Cardiac septum (tissue), 1 donor: ENCODE data around the gene CNN1. TPM values are rescaled to one million over a fixed set of nuclear protein-coding genes. Genes with fewer than 3 reads are reported as not detected.
A peak's percentile ranks its signal among the peaks of the same experiment; 100 is the strongest.
"Not testable (repeated sequence)": the region's sequence is repeated elsewhere in the genome, so short reads cannot be mapped to it uniquely, and the experiment has no call there.

Source experiments
- DNase-seq: peaks from one replicate; pipeline ENCODE4 v3.0.0-alpha.2; 2020; ENCODE audit warnings: low spot score
- intact Hi-C: fragments of 100-400 bp; cut with DNase I; formaldehyde crosslinking; loops from one replicate; pipeline ENCODE4 v1.14.0; 2022
- microRNA-seq: library from miRNA; unstranded; fragments of <30 nt; microRNA quantifications from one replicate; pipeline ENCODE4 v1.2.0, GENCODE V29; 2020
- total RNA-seq: library from RNA; stranded (reverse); fragmentation: NEBNext Ultra II Directional; extraction: Animal tissue kit (Norgen Biotek cat#: 25700); gene quantifications from one replicate; pipeline ENCODE4 v1.2.1, GENCODE V29; 2021
- donor health status: DM: no; HTN: no; CAD: no.

Gene CNN1
- total RNA-seq, 1 donor from 2014 or later, result 236 TPM

- DNase-seq, result no peak
- intact Hi-C loops, result loop anchor here (5.0 to 10.0 kb wide), 2 partner anchors 91 to 293 kb away; partner anchors contain the start of gene TSPAN16
These were observed 49.5 kb downstream of the CNN1 start for GRCh38 chr19:11587975-11588631.

GRCh38 chr19:11594084-11594483 is 55.4 kb downstream of the CNN1 start:
- intact Hi-C loops, result no loop called here
- no peak for DNase-seq

GRCh38 chr19:11596156-11596555 is 57.5 kb downstream of the CNN1 start:
- intact Hi-C loops, result no loop called here
- DNase-seq, result no peak

- DNase-seq, result peak; percentile 99
- intact Hi-C loops, result no loop called here
These were observed 58.8 kb downstream of the CNN1 start, which contains the start of gene ZNF627 for GRCh38 chr19:11597202-11598102. Gene ZNF627 (plus strand): TSS chr19:11597483. CDS start chr19:11597628, 145 bp downstream.

GRCh38 chr19:11598103-11598483 is 59.4 kb downstream of the CNN1 start:
- no peak for DNase-seq
- intact Hi-C loops, result no loop called here

- intact Hi-C loops, result no loop called here
- DNase-seq, result no peak
These were observed 60.1 kb downstream of the CNN1 start for GRCh38 chr19:11598746-11599145.

GRCh38 chr19:11599704-11600103 is 61.1 kb downstream of the CNN1 start:
- intact Hi-C loops, DNase-seq: not testable (repeated sequence)

Small RNA genes lying within 50 kb of the gene (microRNA-seq; reads per million reads assigned to microRNA genes)
- gene MIR7974, result not detected

Other genes starting within 250 kb of the CNN1 start
- not detected for gene TSPAN16, start 242.7 kb upstream of the CNN1 start, total RNA-seq
- 7.4 TPM for gene RAB3D, start 199.2 kb upstream of the CNN1 start, total RNA-seq
- 75.7 TPM for gene TMEM205, start 192.6 kb upstream of the CNN1 start, total RNA-seq
- gene CCDC159, start 192.3 kb upstream of the CNN1 start, total RNA-seq, result 24.2 TPM
- gene PLPPR2, start 183.4 kb upstream of the CNN1 start, total RNA-seq, result 19.3 TPM
- 1.3 TPM for gene SWSAP1, start 164.2 kb upstream of the CNN1 start, total RNA-seq
- gene EPOR, start 154.5 kb upstream of the CNN1 start, total RNA-seq, result 5.6 TPM
- gene RGL3, start 119.5 kb upstream of the CNN1 start, total RNA-seq, result 5.8 TPM
- 0.43 TPM for gene ODAD3, start 103.7 kb upstream of the CNN1 start, total RNA-seq
- gene PRKCSH, start 103.2 kb upstream of the CNN1 start, total RNA-seq, result 100 TPM
- 0.89 TPM for gene ELAVL3, start 57.8 kb upstream of the CNN1 start, total RNA-seq
- 5.3 TPM for gene ZNF653, start 33.0 kb upstream of the CNN1 start, total RNA-seq
- gene ECSIT, start 9.7 kb upstream of the CNN1 start, total RNA-seq, result 92.9 TPM
- 32.1 TPM for gene ELOF1, start 20.4 kb downstream of the CNN1 start, total RNA-seq
- 1.5 TPM for gene ACP5, start 38.8 kb downstream of the CNN1 start, total RNA-seq
- gene ZNF627, start 58.6 kb downstream of the CNN1 start, total RNA-seq, result 6.4 TPM
- 2.3 TPM for gene ZNF823, start 200.1 kb downstream of the CNN1 start, total RNA-seq
- 5.8 TPM for gene ZNF441, start 228.1 kb downstream of the CNN1 start, total RNA-seq